PC-3 (cell line): ENCODE measurements around the gene KLRC3. TPM values are rescaled to one million over a fixed set of nuclear protein-coding genes. Genes with fewer than 3 reads are reported as not detected.
"Not testable (repeated sequence)": the region's sequence is repeated elsewhere in the genome, so short reads cannot be mapped to it uniquely, and the experiment has no call there.

Experiments used
- ATAC-seq: fragments of 200-7000 bp; cut with Tn5 transposase; 2 replicates; pipeline ENCODE4 v1.9.1; 2020; ENCODE audit warnings: mild to moderate bottlenecking, moderate library complexity
- BruUV-seq: library from RNA; stranded (reverse); fragments of 400-500 nt; replicated peaks from 2 replicates; lab custom pipeline; 2021; lab: Mats Ljungman, UMichigan
- CTCF ChIA-PET: fragments of 300-600 bp; sonication (Branson Sonifier 250); formaldehyde crosslinking; loops from one replicate; lab custom pipeline; 2022; ENCODE audit warnings: antibody characterized with exemption; lab: Charles Lee
- POLR2A ChIA-PET: fragments of 300-600 bp; sonication (Branson Sonifier 250); formaldehyde crosslinking; loops from one replicate; lab custom pipeline; 2022; ENCODE audit warnings: antibody characterized with exemption; ENCODE audit not compliant: unreplicated experiment; lab: Charles Lee
- DNase-seq: peaks from one replicate; pipeline ENCODE4 v3.0.0-alpha.2; 2015
- H2AFZ ChIP-seq: fragments of 300-600 bp; sonication (generic); 2 replicates; pipeline ENCODE4 v1.6.0; 2016; ENCODE audit warnings: antibody characterized with exemption, low read length
- H3F3A ChIP-seq: fragments of 300-600 bp; sonication (generic); one replicate; pipeline ENCODE4 v1.6.0; 2017; ENCODE audit warnings: antibody characterized with exemption, low read length, control low read depth, mild to moderate bottlenecking; ENCODE audit not compliant: unreplicated experiment
- H3K27ac ChIP-seq: fragments of 300-600 bp; sonication (generic); 2 replicates; pipeline ENCODE4 v1.5.1; 2016; ENCODE audit warnings: mild to moderate bottlenecking, low read length
- H3K27me3 ChIP-seq: fragments of 300-600 bp; sonication (generic); 2 replicates; pipeline ENCODE4 v1.6.1; 2016; ENCODE audit warnings: low read length, mixed read lengths
- H3K36me3 ChIP-seq: fragments of 300-600 bp; sonication (generic); 2 replicates; pipeline ENCODE4 v1.6.1; 2016; ENCODE audit warnings: low read depth, mixed run types, low read length, mixed read lengths
- H3K4me1 ChIP-seq: fragments of 300-600 bp; sonication (generic); 2 replicates; pipeline ENCODE4 v1.5.1; 2016; ENCODE audit warnings: low read length; ENCODE audit not compliant: insufficient read depth
- H3K4me2 ChIP-seq: fragments of 300-600 bp; sonication (generic); 2 replicates; pipeline ENCODE4 v1.6.0; 2016; ENCODE audit warnings: low read length
- H3K4me3 ChIP-seq: fragments of 300-600 bp; sonication (generic); 2 replicates; pipeline ENCODE4 v1.5.1; 2016; ENCODE audit warnings: mild to moderate bottlenecking, low read length, mixed read lengths
- H3K79me2 ChIP-seq: fragments of 300-600 bp; sonication (generic); 2 replicates; pipeline ENCODE4 v1.6.1; 2017; ENCODE audit warnings: low read length, mixed read lengths
- H3K9ac ChIP-seq: fragments of 300-600 bp; sonication (generic); 2 replicates; pipeline ENCODE4 v1.6.0; 2016; ENCODE audit warnings: mild to moderate bottlenecking, low read length
- H3K9me2 ChIP-seq: fragments of 300-600 bp; sonication (generic); replicated peaks from 2 replicates; pipeline ENCODE4 v1.6.1; 2016; ENCODE audit warnings: mixed run types, low read length, mixed read lengths
- H3K9me3 ChIP-seq: fragments of 300-600 bp; sonication (generic); 2 replicates; pipeline ENCODE4 v1.6.1; 2016; ENCODE audit warnings: low read length, mixed read lengths
- H4K20me1 ChIP-seq: fragments of 300-600 bp; sonication (generic); 2 replicates; pipeline ENCODE4 v1.6.1; 2016; ENCODE audit warnings: low read length, mixed read lengths
- CTCF ChIP-seq: fragments of 300-600 bp; sonication (generic); conservative IDR thresholded peaks from 2 replicates; pipeline ENCODE4 v1.5.1; 2017; ENCODE audit warnings: antibody characterized with exemption, low read depth, mild to moderate bottlenecking, low read length
- EZH2 ChIP-seq: fragments of 300-600 bp; sonication (generic); IDR thresholded peaks from one replicate; pipeline ENCODE4 v1.6.1; 2017; ENCODE audit warnings: antibody characterized with exemption, mild to moderate bottlenecking, low read length; ENCODE audit not compliant: unreplicated experiment
- EZH2phosphoT487 ChIP-seq: fragments of 300-600 bp; sonication (generic); IDR thresholded peaks from 2 replicates; pipeline ENCODE4 v1.6.1; 2018; ENCODE audit warnings: mild to moderate bottlenecking, antibody characterized with exemption, low read length, borderline replicate concordance
- intact Hi-C: fragments of 100-400 bp; cut with micrococcal nuclease; formaldehyde crosslinking; loops from 2 replicates; pipeline ENCODE4 v1.9.0; 2023
- total RNA-seq: library from RNA; depleted of rRNA; stranded (reverse); fragments of >200 nt; gene quantifications from 2 replicates; pipeline ENCODE4 v1.2.3, GENCODE V29; 2014

The KLRC3 gene
- total RNA-seq, 1 experiment from 2014 or later = not detected

DNA sequence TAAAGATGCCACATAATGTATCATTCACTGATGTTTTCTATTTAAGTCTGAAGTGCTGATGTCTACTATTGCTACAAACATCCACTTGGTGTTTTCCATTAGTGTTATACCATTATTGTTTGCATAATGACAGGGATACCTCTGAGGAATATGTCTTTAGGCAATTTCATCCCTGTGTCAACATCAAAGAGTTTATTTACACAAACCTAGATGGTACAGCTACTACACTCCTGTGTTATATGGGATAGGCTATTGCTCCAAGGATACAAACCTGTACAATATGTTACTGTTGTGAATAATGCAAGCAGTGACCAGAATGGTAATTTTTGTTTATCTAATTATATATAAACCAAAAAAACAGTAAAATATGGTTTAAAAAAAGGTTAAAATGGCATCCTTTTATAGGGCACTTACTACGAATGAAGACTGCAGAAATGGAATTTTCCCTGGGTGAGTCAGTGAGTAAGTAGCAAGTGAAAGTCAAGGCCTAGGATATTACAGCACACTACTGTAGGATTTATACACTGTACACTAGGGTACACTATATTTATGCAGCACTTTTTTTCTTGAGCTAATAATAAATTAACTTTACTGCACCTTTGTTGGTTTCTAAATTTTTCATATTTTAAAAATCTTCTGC lies 4.0 kb upstream of the KLRC3 start:
- H3K36me3 ChIP-seq, intact Hi-C loops, H3K9ac ChIP-seq, H3F3A ChIP-seq, H3K9me3 ChIP-seq, H3K79me2 ChIP-seq, H4K20me1 ChIP-seq, H3K27ac ChIP-seq, CTCF ChIA-PET, H3K9me2 ChIP-seq, H3K4me1 ChIP-seq, H3K4me3 ChIP-seq, H2AFZ ChIP-seq, POLR2A ChIA-PET, BruUV-seq, H3K4me2 ChIP-seq, H3K27me3 ChIP-seq: not testable (repeated sequence)
- DNase-seq (peak; percentile 26), ATAC-seq (peak; percentile 86)

DNA sequence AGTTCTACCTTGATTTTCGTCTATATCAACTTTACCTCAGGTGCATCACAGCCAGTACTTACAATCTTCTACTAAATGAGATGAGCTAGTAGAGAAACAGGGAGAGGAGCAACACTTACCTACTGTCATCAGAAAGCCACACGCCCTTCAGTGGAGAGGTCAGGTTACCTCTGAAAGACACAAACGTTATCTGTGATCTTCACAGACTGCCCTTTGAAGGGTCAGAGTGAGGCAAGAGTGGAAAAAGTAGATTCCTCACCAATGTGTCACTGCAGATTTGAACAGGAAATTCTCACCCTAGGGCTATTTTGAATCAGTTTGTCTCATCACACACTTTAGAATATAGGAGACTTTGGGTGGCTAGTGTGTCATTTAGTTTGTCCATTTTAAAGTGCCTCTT lies 1.8 kb upstream of the KLRC3 start:
- intact Hi-C loops, DNase-seq, H4K20me1 ChIP-seq, H3F3A ChIP-seq, H3K27ac ChIP-seq, H3K27me3 ChIP-seq, POLR2A ChIA-PET, H3K79me2 ChIP-seq, H3K36me3 ChIP-seq, H3K9ac ChIP-seq, H3K9me2 ChIP-seq, H3K4me3 ChIP-seq, H2AFZ ChIP-seq, CTCF ChIA-PET, BruUV-seq, H3K4me1 ChIP-seq, H3K4me2 ChIP-seq, H3K9me3 ChIP-seq: not testable (repeated sequence)
- ATAC-seq = peak; percentile 50

- Histone ChIP-seq H3K79me2 (no peaks in the 10 kb centered on the region), H3K9me3 (no peaks in the 10 kb centered on the region), H3K4me3 (no peak within 1 kb of the TSS), H3K4me2 (no peak within 1 kb of the TSS), H3K4me1 (peaks cover 3% of the 10 kb centered on the region; the same call in 1 of the 2 replicates), H3K9me2 (no peaks in the 10 kb centered on the region), H4K20me1 (no peaks in the 10 kb centered on the region), H2AFZ (no peak within 1 kb of the TSS), H3K9ac (no peak within 1 kb of the TSS), H3K36me3 (no peaks in the 10 kb centered on the region), H3F3A (no peaks in the 10 kb centered on the region), H3K27ac (no peak within 1 kb of the TSS), H3K27me3 (no peaks in the 10 kb centered on the region)
- DNase-seq (no peak), ATAC-seq (peak; percentile 33)
- POLR2A ChIA-PET = no interaction called here
- CTCF ChIA-PET = no interaction called here
- TF ChIP-seq EZH2 = no peak
- TF ChIP-seq EZH2phosphoT487 = no peak
- no peak for TF ChIP-seq CTCF
- BruUV-seq = no TSS peak
- intact Hi-C loops = no loop called here
Measured at GRCh38 chr12:10409392-10409791, 11.0 kb downstream of the KLRC3 start, which contains the start of gene KLRC4. KLRC4 (minus strand) TSS chr12:10409757; CDS start chr12:10409575, 182 bp downstream.

- no peaks in the 10 kb centered on the region for H3K36me3 ChIP-seq
- H3K9me2 ChIP-seq = no peaks in the 10 kb centered on the region
- intact Hi-C loops = no loop called here
- BruUV-seq = no TSS peak
- no peaks in the 10 kb centered on the region for H3K9me3 ChIP-seq
- H3K4me3 ChIP-seq = no peak overlapping the region
- no peak overlapping the region for H3K27ac ChIP-seq
- no peaks in the 10 kb centered on the region for H3F3A ChIP-seq
- no peak overlapping the region for H2AFZ ChIP-seq
- H3K9ac ChIP-seq = no peak overlapping the region
- no peak overlapping the region for H3K4me2 ChIP-seq
- peaks cover 3% of the 10 kb centered on the region; the same call in 1 of the 2 replicates for H3K4me1 ChIP-seq
- H4K20me1 ChIP-seq = no peaks in the 10 kb centered on the region
- CTCF ChIA-PET = no interaction called here
- POLR2A ChIA-PET = no interaction called here
- TF ChIP-seq CTCF (no peak), EZH2phosphoT487 (no peak), EZH2 (no peak)
- ATAC-seq (no peak), DNase-seq (no peak)
- H3K27me3 ChIP-seq = no peaks in the 10 kb centered on the region
- no peaks in the 10 kb centered on the region for H3K79me2 ChIP-seq
Measured at GRCh38 chr12:10408842-10409241, 11.6 kb downstream of the KLRC3 start.
